HepG2 (cell line): ENCODE data around the gene CARMIL1. TPM values are rescaled to one million over a fixed set of nuclear protein-coding genes. Genes with fewer than 3 reads are reported as not detected.

Experiments
- AHR ChIP-seq: IDR thresholded peaks from 2 replicates; pipeline ENCODE4 v1.6.1; 2018; ENCODE audit warnings: missing genetic modification reagents, missing compliant biosample characterization
- ATF7 ChIP-seq, 2 experiments: fragments of 450-650 bp in 1 of 2; sonication (generic) in 1 of 2; formaldehyde crosslinking in 1 of 2; IDR thresholded peaks; 2 replicates each; pipeline versions ENCODE4 v1.4.0 to v1.6.1; 2016 to 2020; ENCODE audit warnings: antibody characterized with exemption in 1 of 2, mild to moderate bottlenecking in 1 of 2, missing genetic modification reagents in 1 of 2
- HNF4A ChIP-seq: sonication (generic); formaldehyde crosslinking; IDR thresholded peaks from 2 replicates; pipeline ENCODE4 v1.4.0; 2020; ENCODE audit warnings: missing genetic modification reagents
- PAWR ChIP-seq: sonication (generic); formaldehyde crosslinking; IDR thresholded peaks from 2 replicates; pipeline ENCODE4 v1.4.0; 2020; ENCODE audit warnings: missing genetic modification reagents, mild to moderate bottlenecking, borderline replicate concordance
- RNF2 ChIP-seq: fragments of 450-650 bp; conservative IDR thresholded peaks from 2 replicates; pipeline ENCODE4 v1.6.1; 2016; ENCODE audit warnings: low read depth
- SMAD3 ChIP-seq: sonication (generic); formaldehyde crosslinking; IDR thresholded peaks from 2 replicates; pipeline ENCODE4 v1.4.0; 2020; ENCODE audit warnings: missing genetic modification reagents
- SNAPC4 ChIP-seq: sonication (generic); formaldehyde crosslinking; IDR thresholded peaks from 2 replicates; pipeline ENCODE4 v1.4.0; 2020; ENCODE audit warnings: mild to moderate bottlenecking, missing genetic modification reagents
- TGIF2 ChIP-seq: IDR thresholded peaks from 2 replicates; pipeline ENCODE4 v1.6.1; 2016; ENCODE audit warnings: control low read depth, missing compliant biosample characterization
- ZNF253 ChIP-seq: sonication (generic); formaldehyde crosslinking; IDR thresholded peaks from 2 replicates; pipeline ENCODE4 v1.8.0; 2022; ENCODE audit warnings: mild to moderate bottlenecking, missing genetic modification reagents, borderline replicate concordance
- ZNF256 ChIP-seq: sonication (generic); formaldehyde crosslinking; conservative IDR thresholded peaks from 2 replicates; pipeline ENCODE4 v1.4.0; 2020; ENCODE audit warnings: missing genetic modification reagents
- ZNF33B ChIP-seq: sonication (generic); formaldehyde crosslinking; IDR thresholded peaks from 2 replicates; pipeline ENCODE4 v1.5.1; 2020; ENCODE audit warnings: mild to moderate bottlenecking, missing genetic modification reagents
- ZNF550 ChIP-seq: sonication (generic); formaldehyde crosslinking; IDR thresholded peaks from 2 replicates; pipeline ENCODE4 v1.4.0; 2020; ENCODE audit warnings: mild to moderate bottlenecking, missing genetic modification reagents, borderline replicate concordance
- ZNF614 ChIP-seq: IDR thresholded peaks from 2 replicates; pipeline ENCODE4 v1.6.1; 2018; ENCODE audit warnings: missing biosample characterization, missing genetic modification reagents, inconsistent platforms, borderline replicate concordance
- polyA plus RNA-seq, 8 experiments: library from polyadenylated mRNA; depleted of rRNA in 3 of 8; stranded (reverse) in 7 of 8; unstranded in 1 of 8; fragments of >200 nt; fragmentation: Illumina TruSeq in 4 of 8; extraction: Trizol in 4 of 8; gene quantifications; 2 replicates each; pipeline versions ENCODE4 v1.2.1 to v1.2.3, GENCODE V29; 2011 to 2016; ENCODE audit warnings: low read depth in 4 of 8, missing spikeins in 1 of 8, mixed read lengths in 1 of 8; ENCODE audit not compliant: insufficient read depth in 1 of 8
- total RNA-seq, 5 experiments: library from RNA; depleted of rRNA; stranded (reverse); fragments of >200 nt; fragmentation: Illumina TruSeq; extraction: Trizol; gene quantifications; 2 replicates each; pipeline ENCODE4 v1.2.3, GENCODE V29; 2016; ENCODE audit warnings: low read depth in 1 of 5
- TF ChIP-seq, protein P1 (sequence below), 2 experiments: IDR thresholded peaks; 2 replicates each; pipeline ENCODE4 v1.6.1; 2011 to 2012; ENCODE audit warnings: low read length in 2 of 2, borderline replicate concordance in 1 of 2, low read depth in 1 of 2, mild to moderate bottlenecking in 1 of 2, moderate library complexity in 1 of 2
- TF ChIP-seq, protein P2 (sequence below): sonication (generic); formaldehyde crosslinking; IDR thresholded peaks from 2 replicates; pipeline ENCODE4 v1.4.0; 2020; ENCODE audit warnings: missing genetic modification reagents

The CARMIL1 gene
- total and polyA plus RNA-seq, 2 of the 13 experiments (the other 11 are each of a cell fraction or from before 2014, with no cell fraction given), result 1.8 to 2.6 TPM

DNA sequence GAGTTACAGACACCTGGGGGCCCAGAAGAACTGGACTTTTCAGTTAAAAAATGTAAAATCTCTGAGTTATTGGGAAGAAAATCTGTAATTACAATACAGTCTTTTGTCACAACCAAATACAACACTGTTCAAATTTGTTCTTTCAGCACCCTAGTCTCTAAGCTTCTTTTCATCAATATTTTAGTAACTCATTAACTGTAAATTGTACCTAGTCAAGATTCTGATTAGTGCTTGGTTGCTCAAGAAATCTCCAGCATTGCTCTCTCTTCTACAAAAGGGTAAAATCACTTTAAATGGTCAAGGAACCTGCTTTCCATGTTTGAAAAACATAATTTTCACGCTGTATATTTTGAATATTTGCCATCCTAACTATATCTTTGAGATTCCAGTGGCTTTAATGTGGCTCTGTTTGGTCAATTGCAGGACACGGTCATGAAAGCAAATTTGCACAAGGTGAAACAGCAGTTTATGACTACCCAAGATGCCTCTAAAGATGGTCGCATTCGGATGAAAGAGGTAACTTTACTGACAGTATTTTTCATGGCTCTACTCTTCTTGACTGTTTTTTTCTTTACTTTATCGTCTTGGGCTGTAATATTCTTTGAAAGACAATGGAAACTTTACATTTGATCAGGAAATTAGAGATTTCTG is 382.1 kb downstream of the CARMIL1 start (continued):
- TF ChIP-seq, protein P1, sequence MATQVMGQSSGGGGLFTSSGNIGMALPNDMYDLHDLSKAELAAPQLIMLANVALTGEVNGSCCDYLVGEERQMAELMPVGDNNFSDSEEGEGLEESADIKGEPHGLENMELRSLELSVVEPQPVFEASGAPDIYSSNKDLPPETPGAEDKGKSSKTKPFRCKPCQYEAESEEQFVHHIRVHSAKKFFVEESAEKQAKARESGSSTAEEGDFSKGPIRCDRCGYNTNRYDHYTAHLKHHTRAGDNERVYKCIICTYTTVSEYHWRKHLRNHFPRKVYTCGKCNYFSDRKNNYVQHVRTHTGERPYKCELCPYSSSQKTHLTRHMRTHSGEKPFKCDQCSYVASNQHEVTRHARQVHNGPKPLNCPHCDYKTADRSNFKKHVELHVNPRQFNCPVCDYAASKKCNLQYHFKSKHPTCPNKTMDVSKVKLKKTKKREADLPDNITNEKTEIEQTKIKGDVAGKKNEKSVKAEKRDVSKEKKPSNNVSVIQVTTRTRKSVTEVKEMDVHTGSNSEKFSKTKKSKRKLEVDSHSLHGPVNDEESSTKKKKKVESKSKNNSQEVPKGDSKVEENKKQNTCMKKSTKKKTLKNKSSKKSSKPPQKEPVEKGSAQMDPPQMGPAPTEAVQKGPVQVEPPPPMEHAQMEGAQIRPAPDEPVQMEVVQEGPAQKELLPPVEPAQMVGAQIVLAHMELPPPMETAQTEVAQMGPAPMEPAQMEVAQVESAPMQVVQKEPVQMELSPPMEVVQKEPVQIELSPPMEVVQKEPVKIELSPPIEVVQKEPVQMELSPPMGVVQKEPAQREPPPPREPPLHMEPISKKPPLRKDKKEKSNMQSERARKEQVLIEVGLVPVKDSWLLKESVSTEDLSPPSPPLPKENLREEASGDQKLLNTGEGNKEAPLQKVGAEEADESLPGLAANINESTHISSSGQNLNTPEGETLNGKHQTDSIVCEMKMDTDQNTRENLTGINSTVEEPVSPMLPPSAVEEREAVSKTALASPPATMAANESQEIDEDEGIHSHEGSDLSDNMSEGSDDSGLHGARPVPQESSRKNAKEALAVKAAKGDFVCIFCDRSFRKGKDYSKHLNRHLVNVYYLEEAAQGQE (IDR thresholded peaks at IDR 0.05; ENCODE audit: borderline replicate concordance in 1 of 2, low read depth in 1 of 2, low read length in 2 of 2), result peak in 1 of 2 experiments; percentile 14; a peak in 1 of 4 replicates
- TF ChIP-seq ZNF253 (CRISPR knock-in tag) (no peak), ZNF33B (no peak), ZNF550 (CRISPR knock-in tag) (no peak), AHR (CRISPR knock-in tag) (no peak), RNF2 (no peak), HNF4A (CRISPR knock-in tag) (peak; percentile 13; the same call in 1 of the 2 replicates), ZNF256 (no peak), SMAD3 (CRISPR knock-in tag) (peak; percentile 36; the same call in 1 of the 2 replicates), ATF7 (IDR thresholded peaks at IDR 0.05) (no peak), ATF7 (CRISPR knock-in tag; IDR thresholded peaks at IDR 0.05) (no peak), TGIF2 (CRISPR knock-in tag) (no peak), ZNF614 (no peak), SNAPC4 (CRISPR knock-in tag) (no peak), PAWR (no peak)
- TF ChIP-seq, protein P2, sequence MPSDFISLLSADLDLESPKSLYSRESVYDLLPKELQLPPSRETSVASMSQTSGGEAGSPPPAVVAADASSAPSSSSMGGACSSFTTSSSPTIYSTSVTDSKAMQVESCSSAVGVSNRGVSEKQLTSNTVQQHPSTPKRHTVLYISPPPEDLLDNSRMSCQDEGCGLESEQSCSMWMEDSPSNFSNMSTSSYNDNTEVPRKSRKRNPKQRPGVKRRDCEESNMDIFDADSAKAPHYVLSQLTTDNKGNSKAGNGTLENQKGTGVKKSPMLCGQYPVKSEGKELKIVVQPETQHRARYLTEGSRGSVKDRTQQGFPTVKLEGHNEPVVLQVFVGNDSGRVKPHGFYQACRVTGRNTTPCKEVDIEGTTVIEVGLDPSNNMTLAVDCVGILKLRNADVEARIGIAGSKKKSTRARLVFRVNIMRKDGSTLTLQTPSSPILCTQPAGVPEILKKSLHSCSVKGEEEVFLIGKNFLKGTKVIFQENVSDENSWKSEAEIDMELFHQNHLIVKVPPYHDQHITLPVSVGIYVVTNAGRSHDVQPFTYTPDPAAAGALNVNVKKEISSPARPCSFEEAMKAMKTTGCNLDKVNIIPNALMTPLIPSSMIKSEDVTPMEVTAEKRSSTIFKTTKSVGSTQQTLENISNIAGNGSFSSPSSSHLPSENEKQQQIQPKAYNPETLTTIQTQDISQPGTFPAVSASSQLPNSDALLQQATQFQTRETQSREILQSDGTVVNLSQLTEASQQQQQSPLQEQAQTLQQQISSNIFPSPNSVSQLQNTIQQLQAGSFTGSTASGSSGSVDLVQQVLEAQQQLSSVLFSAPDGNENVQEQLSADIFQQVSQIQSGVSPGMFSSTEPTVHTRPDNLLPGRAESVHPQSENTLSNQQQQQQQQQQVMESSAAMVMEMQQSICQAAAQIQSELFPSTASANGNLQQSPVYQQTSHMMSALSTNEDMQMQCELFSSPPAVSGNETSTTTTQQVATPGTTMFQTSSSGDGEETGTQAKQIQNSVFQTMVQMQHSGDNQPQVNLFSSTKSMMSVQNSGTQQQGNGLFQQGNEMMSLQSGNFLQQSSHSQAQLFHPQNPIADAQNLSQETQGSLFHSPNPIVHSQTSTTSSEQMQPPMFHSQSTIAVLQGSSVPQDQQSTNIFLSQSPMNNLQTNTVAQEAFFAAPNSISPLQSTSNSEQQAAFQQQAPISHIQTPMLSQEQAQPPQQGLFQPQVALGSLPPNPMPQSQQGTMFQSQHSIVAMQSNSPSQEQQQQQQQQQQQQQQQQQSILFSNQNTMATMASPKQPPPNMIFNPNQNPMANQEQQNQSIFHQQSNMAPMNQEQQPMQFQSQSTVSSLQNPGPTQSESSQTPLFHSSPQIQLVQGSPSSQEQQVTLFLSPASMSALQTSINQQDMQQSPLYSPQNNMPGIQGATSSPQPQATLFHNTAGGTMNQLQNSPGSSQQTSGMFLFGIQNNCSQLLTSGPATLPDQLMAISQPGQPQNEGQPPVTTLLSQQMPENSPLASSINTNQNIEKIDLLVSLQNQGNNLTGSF (CRISPR knock-in tag), result no peak
